Gastrocnemius medialis (tissue), 4 donors: ENCODE measurements around the gene UBE2L3.

Experiments used
- CTCF ChIP-seq, 5 experiments: fragments of 450-650 bp in 3 of 5; fragments of 200-600 bp in 2 of 5; sonication (generic) in 2 of 5; IDR thresholded peaks in 4 of 5; conservative IDR thresholded peaks in 1 of 5; 1 replicate in 4 of 5; 2 replicates in 1 of 5; pipeline ENCODE4 v1.5.1; 2016 to 2019; ENCODE audit warnings: antibody characterized with exemption in 5 of 5, mild to moderate bottlenecking in 3 of 5, moderate library complexity in 3 of 5
- POLR2A ChIP-seq, 2 donors: fragments of 450-650 bp; IDR thresholded peaks; one replicate each; pipeline ENCODE4 v1.6.1; 2017; ENCODE audit warnings: antibody characterized with exemption in 2 of 2, mild to moderate bottlenecking in 2 of 2, moderate library complexity in 2 of 2

DNA sequence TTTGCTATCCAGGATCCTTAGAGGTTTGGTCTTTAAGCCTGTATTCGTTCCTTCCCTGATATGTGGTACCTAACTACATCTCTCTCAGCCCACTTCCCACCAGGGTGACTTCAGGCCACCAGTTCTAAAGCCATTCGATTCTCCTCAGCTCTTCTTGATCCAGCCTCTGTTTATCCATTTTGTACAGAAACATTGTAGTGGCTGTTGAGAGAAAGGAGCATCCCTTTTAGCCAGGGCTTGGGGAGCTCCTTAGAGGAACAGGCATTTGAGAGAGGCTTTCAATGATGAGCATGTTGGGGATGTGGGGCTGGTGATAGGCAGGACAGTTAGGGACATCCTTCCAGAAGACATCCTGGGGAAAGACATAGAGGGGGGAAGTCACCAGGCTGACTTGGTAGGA is 17.9 kb downstream of the UBE2L3 start:
- no peak for TF ChIP-seq CTCF (IDR thresholded peaks at IDR 0.05 in 4 of 5, conservative IDR thresholded peaks at IDR 0.05 in 1 of 5)
- TF ChIP-seq POLR2A (IDR thresholded peaks at IDR 0.05), result no peak
